Stimulated activated CD8-positive, alpha-beta memory T cell treated with anti-CD3 and anti-CD28 coated beads, Interleukin-2, amount 100 ng/mL, for 48 hours (primary cell): ENCODE data around the gene FAM9C.

Experiments
- DNase-seq, 2 donors: peaks; one replicate each; pipeline ENCODE4 v3.0.0-alpha.2; 2020; ENCODE audit warnings: low read depth in 2 of 2

Gene FAM9C

DNA sequence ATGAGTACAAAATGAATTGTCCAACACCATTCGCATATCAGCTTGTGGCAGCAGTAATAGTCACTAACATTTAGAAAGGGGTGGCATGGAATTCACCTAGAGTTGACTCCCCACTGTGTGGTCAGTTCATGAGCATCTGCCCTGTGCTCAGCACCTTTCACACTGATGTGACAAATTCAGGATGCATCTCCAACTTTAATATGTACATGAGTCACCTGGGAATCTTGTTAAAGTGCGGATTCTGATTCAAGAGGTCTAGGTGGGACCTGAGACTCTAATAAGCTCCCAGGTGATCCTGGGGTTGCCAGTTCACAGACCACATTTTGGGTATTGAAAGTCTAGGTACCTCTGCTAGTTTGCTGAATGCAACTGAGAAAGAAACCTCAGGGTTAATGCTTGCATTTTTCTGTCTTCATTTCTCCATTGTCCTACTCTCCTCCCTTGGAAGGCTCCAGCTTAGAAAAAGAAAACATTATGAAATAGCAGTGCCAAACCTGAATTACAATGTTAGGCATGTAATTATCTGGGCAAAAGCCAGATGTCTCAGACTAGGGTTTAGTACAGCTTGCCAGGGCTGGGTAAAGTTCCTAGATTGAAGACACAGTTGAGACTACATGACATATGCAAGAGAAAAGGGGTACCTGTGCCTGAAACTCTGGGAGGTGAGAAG is 36.8 kb downstream of the FAM9C start:
- DNase-seq = no peak

DNA sequence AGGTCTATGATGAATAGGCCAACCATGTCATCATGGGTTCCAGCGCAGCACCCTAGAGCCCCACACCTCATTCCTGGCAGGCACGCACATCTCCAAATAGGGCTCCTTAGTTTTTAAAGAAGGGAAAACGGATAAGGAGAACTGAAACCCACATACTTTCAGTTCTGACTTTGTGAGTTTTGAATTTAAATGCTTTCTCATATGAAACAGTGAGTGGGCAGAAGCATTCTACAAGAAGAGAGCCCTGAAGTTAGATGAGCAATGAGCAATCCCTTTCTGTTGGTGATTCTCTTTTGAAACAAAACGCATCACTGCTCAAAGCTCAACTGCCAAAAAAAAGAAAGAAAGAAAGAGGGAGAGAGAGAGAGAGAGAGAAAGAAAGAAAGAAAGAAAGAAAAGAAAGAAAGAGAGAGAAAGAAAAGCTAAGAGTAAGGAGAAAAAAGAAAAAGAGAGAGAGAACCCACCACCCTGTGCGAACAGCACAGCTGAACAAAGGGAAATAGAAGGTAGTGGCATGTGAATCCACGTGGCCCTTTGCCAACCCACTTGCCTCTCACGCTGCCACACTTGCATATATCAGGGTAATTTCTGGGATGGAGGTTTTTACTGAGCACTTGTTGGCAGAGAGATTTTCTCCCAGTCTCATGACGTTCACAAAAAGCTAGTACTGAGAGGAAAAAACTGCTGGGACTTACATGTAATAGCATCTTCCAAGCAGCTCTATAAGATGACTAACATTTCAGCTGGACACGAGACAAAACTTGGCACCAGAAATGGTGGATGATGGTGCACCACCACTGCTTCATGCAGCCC is 38.6 kb downstream of the FAM9C start:
- no peak for DNase-seq

DNA sequence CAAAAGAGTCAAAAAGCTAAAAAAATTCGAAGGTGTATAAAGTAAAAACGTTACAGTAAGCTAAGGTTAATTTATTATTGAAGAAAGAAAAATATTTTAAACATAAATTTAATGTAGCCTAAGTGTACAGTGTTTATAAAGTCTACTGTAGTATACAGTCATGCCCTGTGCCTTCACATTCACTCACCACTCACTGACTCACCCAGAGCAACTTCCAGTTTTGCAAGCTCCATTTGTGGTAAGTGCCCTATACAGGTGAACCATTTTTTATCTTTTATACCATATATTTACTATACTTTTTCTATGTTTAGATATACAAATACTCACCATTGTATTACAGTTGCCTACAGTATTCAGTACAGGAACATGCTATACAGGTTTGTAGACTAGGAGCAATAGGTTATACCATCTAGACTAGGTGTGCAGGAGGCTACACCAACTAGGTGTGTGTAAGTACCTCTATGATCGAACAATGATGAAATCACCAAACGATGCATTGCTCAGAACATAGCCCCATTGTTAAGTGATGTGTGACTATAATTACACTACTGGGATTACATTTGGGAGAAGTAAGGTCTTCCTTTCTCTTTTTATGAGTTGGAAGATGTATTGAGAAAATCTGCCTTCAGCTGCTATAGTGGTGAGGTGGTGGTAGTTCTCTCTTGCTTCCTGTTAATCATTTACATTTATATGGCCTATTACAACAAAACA is 42.3 kb downstream of the FAM9C start:
- no peak for DNase-seq

DNA sequence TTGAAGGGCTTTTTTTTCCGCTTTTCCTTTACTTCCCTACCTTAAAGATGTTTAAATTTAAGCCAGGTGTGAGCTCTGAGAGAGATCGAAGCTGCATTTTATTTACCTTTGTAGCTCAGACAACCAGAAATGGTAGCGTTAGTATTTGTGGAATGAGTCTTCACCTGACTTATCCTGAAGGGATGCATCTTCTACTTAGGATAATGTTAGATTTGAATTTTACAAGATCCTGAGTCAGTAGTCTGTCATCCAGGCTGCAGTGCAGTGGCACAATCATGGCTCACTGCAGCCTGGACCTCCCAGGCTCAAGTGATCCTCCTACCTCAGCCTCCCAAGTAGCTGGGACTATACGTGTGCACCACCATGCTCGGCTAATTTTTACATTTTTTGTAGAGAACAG is 43.3 kb downstream of the FAM9C start:
- DNase-seq = no peak

DNA sequence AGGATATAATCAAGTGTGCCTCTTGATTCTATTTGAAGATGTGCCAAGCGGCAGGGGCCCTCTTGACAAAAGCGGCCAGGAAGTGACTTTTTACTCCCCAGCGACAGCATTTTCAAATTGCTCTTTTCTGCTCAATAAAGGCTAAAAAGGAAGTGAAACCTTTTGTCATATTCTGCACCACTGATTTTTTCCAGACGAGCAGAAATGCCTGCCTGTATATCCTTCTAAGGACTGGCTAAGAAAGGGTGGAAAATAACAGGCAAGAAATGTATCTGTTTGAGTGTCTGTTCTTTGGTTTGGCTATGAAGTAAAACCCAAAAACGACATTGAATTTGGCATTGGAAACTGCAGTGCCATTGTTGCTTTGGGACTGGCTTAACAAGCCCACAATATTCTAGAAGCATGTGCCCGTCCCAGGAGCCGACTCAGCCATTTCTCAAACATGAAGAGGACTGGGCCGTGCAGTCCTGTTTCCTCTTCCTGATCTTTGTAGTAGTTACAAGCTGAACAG is 44.1 kb downstream of the FAM9C start:
- DNase-seq = no peak

DNA sequence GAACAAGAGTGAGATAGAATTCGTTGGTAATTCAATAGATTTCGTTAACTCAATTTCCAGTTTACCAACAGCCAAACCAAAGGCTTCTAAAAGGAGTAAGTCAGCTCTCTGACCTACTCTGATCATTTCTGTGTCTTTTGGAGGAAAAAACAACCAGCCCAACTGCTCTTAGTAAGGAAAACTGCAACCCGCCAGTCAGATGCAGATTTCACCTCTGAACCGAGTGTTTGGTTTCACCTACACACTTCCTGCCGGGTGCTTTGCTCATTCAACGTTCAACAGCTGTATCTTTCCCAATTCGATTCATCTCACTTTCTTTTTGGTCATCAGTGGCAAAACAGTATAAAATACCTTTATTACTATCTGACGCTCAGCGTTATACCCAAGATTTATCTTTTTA is 45.0 kb downstream of the FAM9C start:
- DNase-seq = no peak

DNA sequence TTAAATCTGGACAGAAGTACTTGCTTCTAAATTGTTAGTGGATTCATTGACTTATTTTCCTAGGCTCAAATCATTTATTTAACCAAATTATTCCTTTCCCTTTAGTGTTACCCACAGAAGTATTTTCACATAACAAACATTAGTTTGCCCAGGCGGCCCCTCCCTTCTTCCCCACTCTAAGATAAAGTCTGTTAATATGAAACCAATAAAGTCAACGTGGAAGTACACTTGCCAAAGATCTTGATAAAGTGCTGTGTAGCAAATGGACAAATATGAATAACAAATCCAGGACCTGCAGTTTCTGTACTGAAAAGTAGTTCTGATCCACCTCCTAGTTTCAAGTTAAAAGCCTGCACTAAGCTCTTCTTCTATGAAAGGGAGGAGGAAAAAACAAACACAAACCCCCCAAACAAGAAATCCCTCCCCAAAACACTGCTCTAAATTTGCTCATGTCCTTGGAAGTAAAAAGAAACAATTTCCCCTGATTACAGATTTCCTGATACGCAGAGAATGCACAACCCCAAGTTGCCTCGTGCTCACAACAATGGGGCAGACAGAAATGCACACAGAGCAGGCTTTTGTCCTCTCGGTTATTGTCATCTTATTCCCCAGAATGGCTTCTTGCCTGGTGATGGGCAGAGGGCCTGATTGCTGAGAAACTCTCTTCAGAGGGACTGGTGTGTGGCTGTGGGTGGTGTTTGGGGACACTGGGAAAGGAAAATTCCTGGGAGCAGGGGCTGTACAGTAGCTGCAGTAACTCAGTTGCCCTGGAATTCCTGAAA is 46.3 kb downstream of the FAM9C start:
- DNase-seq = no peak

DNA sequence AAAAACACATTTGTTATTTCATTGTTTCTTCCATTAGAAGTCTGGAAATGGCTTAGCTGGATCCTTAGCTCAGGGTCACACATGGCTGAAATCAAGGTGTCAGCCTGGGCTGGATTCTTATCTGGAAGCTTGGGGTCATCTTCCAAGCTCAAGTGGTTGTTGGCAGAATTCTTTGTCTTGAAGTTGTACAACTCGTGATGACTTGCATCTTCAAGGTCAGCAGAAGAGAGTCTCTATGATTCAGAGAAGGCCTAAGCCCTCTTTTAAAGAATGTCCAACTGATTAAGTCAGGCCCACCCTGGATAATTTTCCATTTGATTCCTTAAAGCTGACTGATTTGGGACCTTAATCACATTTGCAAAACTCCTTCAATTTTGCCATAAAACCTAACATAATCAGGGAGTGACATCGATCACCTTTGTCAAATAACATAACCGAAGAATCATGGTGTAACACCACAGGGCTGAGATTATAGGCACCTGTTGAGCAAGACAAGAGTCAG is 47.4 kb downstream of the FAM9C start:
- DNase-seq = no peak

DNA sequence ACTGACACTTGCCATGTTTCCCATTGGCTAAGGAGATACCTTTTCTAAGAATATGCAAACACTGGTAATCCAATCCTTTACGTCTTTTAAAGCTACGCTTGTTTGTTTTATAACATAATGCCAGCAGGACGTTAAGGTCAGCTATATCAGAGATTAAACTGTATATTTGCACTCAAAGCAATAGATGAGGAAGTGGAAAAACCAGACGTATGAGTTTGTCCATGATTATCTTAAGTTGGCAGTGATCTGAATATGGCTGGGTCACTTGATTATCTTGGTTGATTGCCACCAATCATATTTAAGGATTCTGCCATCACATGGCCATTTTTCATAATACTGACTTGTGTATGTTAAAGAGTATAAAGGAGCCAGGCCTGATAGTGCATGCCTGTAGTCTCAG is 50.1 kb downstream of the FAM9C start:
- no peak for DNase-seq

DNA sequence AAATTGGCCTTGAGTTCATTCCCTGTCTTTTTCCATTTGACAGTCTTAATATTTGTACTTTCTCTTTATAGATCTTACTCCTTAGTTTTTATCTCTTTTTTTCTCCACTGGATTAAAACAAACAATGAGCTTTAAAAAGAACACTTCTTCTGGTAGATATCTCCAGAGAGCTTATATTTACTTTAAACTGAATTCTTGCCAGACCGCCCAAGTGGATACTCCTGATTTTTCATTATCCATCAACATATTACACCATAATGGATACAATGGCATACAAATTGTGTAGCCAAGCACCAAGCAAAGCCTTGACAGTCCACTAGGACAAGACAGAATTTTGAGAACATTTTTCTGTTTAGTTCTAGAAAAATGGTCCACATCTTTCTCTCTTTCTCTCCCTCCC is 50.6 kb downstream of the FAM9C start:
- DNase-seq = no peak

DNA sequence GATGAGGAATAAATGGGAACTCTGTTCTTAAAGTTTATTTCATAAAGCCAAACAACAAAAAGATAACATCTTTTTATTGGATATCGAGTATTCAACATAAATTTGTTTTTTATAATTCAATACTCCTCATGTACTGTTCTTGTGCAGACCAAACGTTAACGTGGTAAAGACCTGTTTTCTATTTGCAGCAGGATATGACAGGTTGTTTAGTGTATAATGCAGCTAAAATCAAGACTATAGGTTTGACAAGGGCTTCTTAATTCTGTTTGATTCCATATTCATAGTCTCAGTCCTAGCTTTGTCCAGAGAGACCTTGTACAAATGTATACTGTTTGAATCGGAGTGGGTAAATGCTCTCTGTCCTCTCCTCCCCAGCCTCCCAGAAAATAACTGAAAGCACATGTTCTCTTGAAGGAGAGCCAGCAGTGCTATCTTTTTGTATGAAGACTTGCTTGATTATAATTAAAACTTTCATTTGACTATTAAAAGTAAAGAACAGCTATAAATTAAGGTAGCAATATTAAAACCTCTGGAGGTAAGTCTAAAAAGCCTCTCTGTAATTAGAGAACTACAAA is 51.8 kb downstream of the FAM9C start:
- DNase-seq = no peak

DNA sequence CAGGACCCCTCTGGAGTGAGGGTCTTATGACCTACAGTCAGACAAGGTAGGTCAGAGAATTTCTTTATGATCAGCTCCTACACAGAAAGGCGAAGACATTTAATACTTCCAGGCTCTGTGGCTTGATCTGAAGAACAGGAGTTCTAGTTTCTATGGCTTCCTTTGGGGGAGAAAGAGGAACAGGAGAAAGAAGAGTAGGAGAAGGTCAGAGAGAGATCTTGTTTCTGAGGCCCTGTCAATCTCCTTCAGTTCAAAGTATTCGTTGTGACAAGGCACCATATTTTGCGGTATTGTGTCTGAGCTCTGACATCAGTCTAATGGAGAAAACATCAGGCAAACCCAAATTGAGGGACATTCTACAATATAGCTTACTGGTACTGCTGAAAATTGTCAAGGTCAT is 52.8 kb downstream of the FAM9C start:
- DNase-seq = no peak

DNA sequence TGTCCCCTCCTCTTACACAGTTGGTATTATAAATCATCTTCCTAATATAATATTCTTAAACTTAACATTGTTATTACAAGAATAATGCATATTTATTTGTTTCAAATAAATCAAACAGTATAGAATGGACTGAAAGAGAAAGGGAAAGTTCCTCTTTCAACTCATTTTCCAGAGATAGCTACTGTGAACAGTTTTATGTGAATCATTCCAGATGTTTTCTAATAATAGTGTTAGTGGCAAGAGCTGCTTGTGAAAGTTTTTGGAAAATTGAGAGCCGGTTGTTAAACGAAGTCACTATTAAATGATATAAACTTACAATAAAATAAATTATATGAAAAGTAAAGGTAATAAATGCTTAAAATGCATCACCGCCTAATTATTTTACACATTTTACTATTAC is 55.0 kb downstream of the FAM9C start:
- no peak for DNase-seq

DNA sequence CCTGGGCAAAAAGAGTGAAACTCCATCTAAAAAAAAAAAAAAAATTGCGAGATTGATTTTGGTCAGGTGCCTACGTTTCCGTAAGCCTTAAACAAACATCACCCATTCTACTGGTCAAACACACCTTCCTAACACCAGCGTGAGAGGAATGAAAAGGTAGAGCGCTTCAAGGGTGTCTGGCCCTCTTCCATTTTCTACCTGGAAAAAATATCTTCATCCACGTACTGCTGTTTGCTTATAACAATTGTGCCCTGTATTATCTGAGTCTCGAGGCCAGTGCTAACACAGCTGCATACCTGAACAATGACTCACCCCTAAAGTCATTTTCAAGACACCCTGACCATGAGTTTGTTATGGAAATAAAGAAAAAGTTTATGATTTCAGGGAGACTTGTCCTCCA is 55.6 kb downstream of the FAM9C start:
- DNase-seq = no peak

DNA sequence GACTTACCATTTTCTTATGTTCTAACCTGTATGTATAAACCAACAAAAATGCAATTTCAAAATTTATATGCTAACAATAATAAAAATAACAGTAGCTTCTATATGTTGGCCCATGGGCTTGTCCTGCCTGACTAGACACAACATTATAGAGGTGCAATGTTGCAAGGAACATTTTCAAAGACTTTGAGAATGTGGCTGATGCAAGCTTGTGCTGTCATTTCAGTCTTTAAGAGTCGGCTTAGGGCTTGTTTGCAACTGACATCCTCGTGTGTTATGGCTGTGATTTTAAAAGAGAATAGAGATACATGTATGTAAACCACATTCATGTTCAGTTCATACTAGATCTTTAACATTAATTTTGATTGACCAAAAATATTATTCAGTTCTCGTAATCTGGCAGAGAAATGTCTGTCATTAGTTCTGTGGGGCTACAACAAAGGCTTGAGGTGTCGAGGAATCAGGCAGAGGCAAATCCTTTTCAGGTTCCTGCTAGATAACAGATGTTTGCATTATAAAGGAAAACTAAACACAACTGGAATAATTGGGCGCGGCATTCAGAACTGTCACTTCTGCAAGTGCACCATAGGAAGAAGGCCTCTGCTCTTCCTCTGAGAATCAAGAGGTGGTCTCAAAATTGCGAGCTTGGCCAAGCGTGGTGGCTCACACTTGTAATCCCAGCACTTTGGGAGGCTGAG is 56.4 kb downstream of the FAM9C start:
- DNase-seq = no peak

DNA sequence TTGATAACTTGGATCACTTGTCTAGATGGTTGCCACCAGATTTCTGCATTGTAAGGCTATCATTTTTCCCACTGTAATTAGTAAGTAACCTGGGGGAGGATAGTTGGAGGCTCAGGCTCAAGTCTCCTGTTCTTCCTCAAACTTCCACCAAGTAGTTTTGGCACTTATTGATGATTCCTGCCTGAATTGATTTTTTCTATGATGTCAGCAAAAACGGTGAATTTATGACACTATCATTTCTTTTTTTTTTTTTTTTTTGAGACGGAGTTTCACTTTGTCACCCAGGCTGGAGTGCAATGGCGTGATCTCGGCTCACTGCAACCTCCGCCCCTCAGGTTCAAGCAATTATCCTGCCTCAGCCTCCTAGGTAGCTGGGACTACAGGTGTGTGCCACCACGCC is 57.1 kb downstream of the FAM9C start:
- no peak for DNase-seq

DNA sequence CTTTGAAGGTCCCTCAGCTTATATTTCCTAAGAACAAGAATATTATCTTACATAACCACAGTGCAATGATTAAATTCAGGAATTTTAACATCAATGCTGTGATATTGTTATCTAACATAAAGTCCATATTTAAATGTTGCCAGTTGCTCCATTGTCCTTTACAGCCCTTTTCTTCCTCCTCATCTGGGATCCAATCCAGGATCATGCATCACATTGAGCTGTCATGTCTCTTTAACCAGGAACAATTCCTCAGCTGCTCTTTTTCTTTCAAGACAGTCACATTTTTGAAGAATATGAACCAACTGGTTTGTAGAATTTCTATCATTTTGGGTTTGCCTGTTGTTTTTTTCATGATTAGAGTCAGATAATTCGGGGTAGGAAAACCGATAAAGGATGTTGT is 57.5 kb downstream of the FAM9C start:
- DNase-seq = no peak

DNA sequence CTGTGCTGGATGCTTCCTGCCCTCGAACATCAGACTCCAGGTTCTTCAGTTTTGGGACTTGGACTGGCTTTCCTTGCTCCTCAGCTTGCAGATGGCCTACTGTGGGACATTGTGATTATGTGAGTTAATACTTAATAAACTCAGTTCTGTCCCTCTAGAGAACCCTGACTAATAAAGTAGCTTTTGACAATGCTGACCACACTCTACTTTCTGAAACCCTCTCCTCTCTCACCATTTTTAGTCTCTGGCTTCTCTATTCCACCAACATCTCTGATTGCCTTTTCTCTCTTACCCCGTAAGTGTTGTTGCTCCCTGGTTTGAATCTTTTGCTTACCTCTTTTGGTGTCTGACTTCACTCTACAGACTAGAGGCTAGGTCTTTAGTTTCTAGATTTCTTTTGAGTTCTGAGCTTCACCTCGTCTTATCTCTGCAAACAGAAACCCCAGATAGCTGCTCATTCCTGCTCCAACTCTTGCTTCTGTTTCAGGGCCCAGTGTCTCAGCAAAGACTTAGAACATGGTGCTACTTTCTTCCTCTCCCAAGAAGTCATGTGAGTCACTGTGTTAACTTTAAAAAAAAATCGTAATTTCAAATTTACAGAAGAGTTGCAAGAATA is 58.1 kb downstream of the FAM9C start:
- DNase-seq = no peak
